Activated T-cell treated with anti-CD3 and anti-CD28 coated beads for 24 hours (primary cell): ENCODE results near the gene TRDMT1.

Source experiments
- DNase-seq: peaks from one replicate; pipeline ENCODE4 v3.0.0-alpha.2; 2020; ENCODE audit warnings: low read depth

TRDMT1 gene

GRCh38 chr10:17209881-17210280, 8.4 kb upstream of the TRDMT1 start:
- DNase-seq: no peak

- no peak for DNase-seq
These were observed 7.8 kb upstream of the TRDMT1 start for GRCh38 chr10:17209302-17209701.

GRCh38 chr10:17208476-17208875, 7.0 kb upstream of the TRDMT1 start:
- no peak for DNase-seq

GRCh38 chr10:17206210-17206709, 4.8 kb upstream of the TRDMT1 start:
- peak; percentile 42 for DNase-seq

- no peak for DNase-seq
These were observed 1.9 kb upstream of the TRDMT1 start for GRCh38 chr10:17203416-17203815.

- DNase-seq: no peak
These were observed 1.5 kb upstream of the TRDMT1 start for GRCh38 chr10:17202999-17203398.

GRCh38 chr10:17202506-17202905, 1.0 kb upstream of the TRDMT1 start:
- no peak for DNase-seq

GRCh38 chr10:17201794-17202116, 283 bp upstream of the TRDMT1 start:
- no peak for DNase-seq

- DNase-seq: no peak
These were observed 1.2 kb downstream of the TRDMT1 start for GRCh38 chr10:17200001-17200911.

- DNase-seq: no peak
These were observed 2.1 kb downstream of the TRDMT1 start for GRCh38 chr10:17199351-17199804.

- no peak for DNase-seq
These were observed 4.9 kb downstream of the TRDMT1 start for GRCh38 chr10:17196573-17196972.

GRCh38 chr10:17196045-17196444, 5.4 kb downstream of the TRDMT1 start:
- DNase-seq: no peak

GRCh38 chr10:17195083-17195482, 6.4 kb downstream of the TRDMT1 start:
- DNase-seq: no peak

- no peak for DNase-seq
These were observed 10.9 kb downstream of the TRDMT1 start for GRCh38 chr10:17190602-17191001.

GRCh38 chr10:17188644-17189172, 12.8 kb downstream of the TRDMT1 start:
- no peak for DNase-seq

GRCh38 chr10:17185873-17186272, 15.6 kb downstream of the TRDMT1 start:
- no peak for DNase-seq

GRCh38 chr10:17183110-17183509, 18.4 kb downstream of the TRDMT1 start:
- no peak for DNase-seq

- DNase-seq: no peak
These were observed 19.7 kb downstream of the TRDMT1 start for GRCh38 chr10:17181751-17182150.

GRCh38 chr10:17181110-17181509, 20.4 kb downstream of the TRDMT1 start:
- no peak for DNase-seq

GRCh38 chr10:17179002-17179401, 22.5 kb downstream of the TRDMT1 start:
- DNase-seq: no peak

GRCh38 chr10:17178006-17178405, 23.5 kb downstream of the TRDMT1 start:
- DNase-seq: no peak

- DNase-seq: no peak
These were observed 24.5 kb downstream of the TRDMT1 start for GRCh38 chr10:17177014-17177413.

GRCh38 chr10:17176091-17176490, 25.4 kb downstream of the TRDMT1 start:
- DNase-seq: no peak

GRCh38 chr10:17175551-17175950, 25.9 kb downstream of the TRDMT1 start:
- DNase-seq: no peak
